AG04449 (cell line): ENCODE measurements around the gene EIPR1.

Source experiments
- CTCF ChIA-PET: fragments of 350-600 bp; formaldehyde crosslinking; extraction: SDS; loops from one replicate; lab custom pipeline; 2021; ENCODE audit warnings: antibody characterized with exemption; lab: Yijun Ruan, JAX
- POLR2A ChIA-PET: fragments of 400-600, 350-600 bp; formaldehyde crosslinking; extraction: SDS; loops from one replicate; lab custom pipeline; 2020; ENCODE audit warnings: antibody characterized with exemption, inconsistent platforms; lab: Yijun Ruan, JAX
- DNase-seq: peaks from one replicate; pipeline ENCODE4 v3.0.0-alpha.2; 2010; ENCODE audit warnings: low read depth, low spot score
- H3K4me3 ChIP-seq: 2 replicates; pipeline ENCODE4 v1.5.1; 2011; ENCODE audit warnings: low read depth, mild to moderate bottlenecking, control low read depth, low read length
- CTCF ChIP-seq: IDR thresholded peaks from one replicate; pipeline ENCODE4 v1.5.1; 2011; ENCODE audit warnings: mild to moderate bottlenecking, moderate library complexity, low read length, control low read depth, inconsistent platforms; ENCODE audit not compliant: insufficient read depth; ENCODE audit errors: missing control alignments

The EIPR1 gene

GRCh38 chr2:3151153-3151918 is 226.3 kb downstream of the EIPR1 start:
- CTCF ChIA-PET, result no interaction called here
- no peak for TF ChIP-seq CTCF
- POLR2A ChIA-PET, result no interaction called here
- DNase-seq, result no peak
- H3K4me3 ChIP-seq, result no peak overlapping the region

- no peak for TF ChIP-seq CTCF
- H3K4me3 ChIP-seq, result no peak overlapping the region
- POLR2A ChIA-PET, result no interaction called here
- CTCF ChIA-PET, result no interaction called here
- no peak for DNase-seq
Measured at GRCh38 chr2:3149441-3150217, 228.0 kb downstream of the EIPR1 start.

GRCh38 chr2:3148716-3149115 is 228.9 kb downstream of the EIPR1 start:
- no peak for DNase-seq
- TF ChIP-seq CTCF, result no peak
- CTCF ChIA-PET, result no interaction called here
- POLR2A ChIA-PET, result no interaction called here
- no peak overlapping the region for H3K4me3 ChIP-seq

- no peak overlapping the region for H3K4me3 ChIP-seq
- POLR2A ChIA-PET, result no interaction called here
- TF ChIP-seq CTCF, result no peak
- no peak for DNase-seq
- CTCF ChIA-PET, result no interaction called here
Measured at GRCh38 chr2:3147651-3148530, 229.7 kb downstream of the EIPR1 start.

- no peak for DNase-seq
- TF ChIP-seq CTCF, result no peak
- POLR2A ChIA-PET, result no interaction called here
- CTCF ChIA-PET, result no interaction called here
- H3K4me3 ChIP-seq, result no peak overlapping the region
Measured at GRCh38 chr2:3146772-3147650, 230.6 kb downstream of the EIPR1 start.
